Progenitor cell of endocrine pancreas (in vitro differentiated cells): Measurements from ENCODE around the gene PDXK. TPM values are rescaled to one million over a fixed set of nuclear protein-coding genes. Genes with fewer than 3 reads are reported as not detected.

Experiments used
- DNase-seq: peaks from one replicate; pipeline ENCODE4 v3.0.0; 2021; ENCODE audit warnings: low spot score; ENCODE audit not compliant: unreplicated experiment
- H3K27ac Mint-ChIP-seq: 2 replicates; pipeline ENCODE4 v1.8.0; 2021; ENCODE audit warnings: mild to moderate bottlenecking, moderate library complexity, mixed read lengths
- H3K27me3 Mint-ChIP-seq: 2 replicates; pipeline ENCODE4 v1.8.0; 2021; ENCODE audit warnings: mixed read lengths
- H3K36me3 Mint-ChIP-seq: 2 replicates; pipeline ENCODE4 v1.8.0; 2022; ENCODE audit warnings: mixed read lengths; ENCODE audit not compliant: insufficient read depth
- H3K4me1 Mint-ChIP-seq: 2 replicates; pipeline ENCODE4 v1.8.0; 2021; ENCODE audit warnings: low read depth, mixed read lengths
- H3K4me3 Mint-ChIP-seq: 2 replicates; pipeline ENCODE4 v1.8.0; 2021; ENCODE audit warnings: low read depth, mild to moderate bottlenecking, moderate library complexity, mixed read lengths
- H3K9me3 Mint-ChIP-seq: 2 replicates; pipeline ENCODE4 v1.8.0; 2021; ENCODE audit warnings: low read depth, mixed read lengths
- total RNA-seq: library from RNA; stranded (reverse); gene quantifications from 2 replicates; pipeline ENCODE4 v1.2.1, GENCODE V29; 2021
- TF ChIP-seq, protein P1 (sequence below): fragments of 200-600 bp; sonication (generic); IDR thresholded peaks from one replicate; pipeline ENCODE4 v1.5.0; 2021; ENCODE audit warnings: antibody characterized with exemption, mild to moderate bottlenecking; ENCODE audit not compliant: unreplicated experiment

Gene PDXK
- total RNA-seq, 1 donor from 2014 or later = 57.6 TPM

DNA sequence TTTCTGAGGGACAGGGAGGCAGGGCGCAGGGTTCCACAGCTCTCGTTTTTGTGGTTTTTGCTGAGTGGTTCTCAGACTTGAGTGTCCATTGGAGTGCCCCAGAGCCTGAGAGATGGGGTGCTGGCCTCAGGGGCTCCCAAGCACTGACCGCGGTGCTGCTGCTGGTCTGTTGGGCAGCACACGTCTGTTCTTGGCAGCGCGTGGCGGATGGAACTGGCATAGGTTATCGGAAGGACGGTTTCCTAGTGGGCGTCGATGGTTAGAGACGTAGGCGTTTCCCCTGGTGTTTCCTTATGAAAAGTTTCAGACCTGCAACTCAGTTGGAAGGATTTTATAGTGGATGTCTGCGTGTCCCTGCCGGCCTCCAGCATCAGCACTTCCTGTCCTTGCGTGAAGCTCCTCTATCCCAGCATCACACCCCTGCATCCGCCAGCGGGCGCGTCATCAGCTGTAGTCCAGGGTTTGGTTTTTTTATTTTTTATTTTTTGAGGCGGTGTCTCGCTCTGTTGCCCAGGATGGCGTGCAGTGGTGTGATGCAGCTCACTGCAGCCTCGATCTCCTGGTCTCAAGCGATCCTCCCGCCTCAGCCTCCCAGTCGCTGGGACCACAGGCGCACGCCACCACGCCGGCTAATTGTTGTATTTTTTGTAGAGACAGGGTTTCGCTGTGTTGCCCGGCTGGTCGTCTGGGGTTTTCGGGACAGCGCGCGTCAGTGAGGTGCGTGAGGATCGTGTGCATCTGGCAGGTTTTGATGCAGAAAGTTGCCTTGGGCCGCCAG, 82.3 kb downstream of the PDXK start:
- Mint-ChIP-seq H3K27ac (no peak overlapping the region), H3K36me3 (peaks cover 14% of the 10 kb centered on the region), H3K4me1 (no peaks in the 10 kb centered on the region), H3K9me3 (no peaks in the 10 kb centered on the region), H3K27me3 (no peaks in the 10 kb centered on the region), H3K4me3 (no peak overlapping the region)
- no peak for DNase-seq
- TF ChIP-seq, protein P1, sequence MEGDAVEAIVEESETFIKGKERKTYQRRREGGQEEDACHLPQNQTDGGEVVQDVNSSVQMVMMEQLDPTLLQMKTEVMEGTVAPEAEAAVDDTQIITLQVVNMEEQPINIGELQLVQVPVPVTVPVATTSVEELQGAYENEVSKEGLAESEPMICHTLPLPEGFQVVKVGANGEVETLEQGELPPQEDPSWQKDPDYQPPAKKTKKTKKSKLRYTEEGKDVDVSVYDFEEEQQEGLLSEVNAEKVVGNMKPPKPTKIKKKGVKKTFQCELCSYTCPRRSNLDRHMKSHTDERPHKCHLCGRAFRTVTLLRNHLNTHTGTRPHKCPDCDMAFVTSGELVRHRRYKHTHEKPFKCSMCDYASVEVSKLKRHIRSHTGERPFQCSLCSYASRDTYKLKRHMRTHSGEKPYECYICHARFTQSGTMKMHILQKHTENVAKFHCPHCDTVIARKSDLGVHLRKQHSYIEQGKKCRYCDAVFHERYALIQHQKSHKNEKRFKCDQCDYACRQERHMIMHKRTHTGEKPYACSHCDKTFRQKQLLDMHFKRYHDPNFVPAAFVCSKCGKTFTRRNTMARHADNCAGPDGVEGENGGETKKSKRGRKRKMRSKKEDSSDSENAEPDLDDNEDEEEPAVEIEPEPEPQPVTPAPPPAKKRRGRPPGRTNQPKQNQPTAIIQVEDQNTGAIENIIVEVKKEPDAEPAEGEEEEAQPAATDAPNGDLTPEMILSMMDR = no peak

DNA sequence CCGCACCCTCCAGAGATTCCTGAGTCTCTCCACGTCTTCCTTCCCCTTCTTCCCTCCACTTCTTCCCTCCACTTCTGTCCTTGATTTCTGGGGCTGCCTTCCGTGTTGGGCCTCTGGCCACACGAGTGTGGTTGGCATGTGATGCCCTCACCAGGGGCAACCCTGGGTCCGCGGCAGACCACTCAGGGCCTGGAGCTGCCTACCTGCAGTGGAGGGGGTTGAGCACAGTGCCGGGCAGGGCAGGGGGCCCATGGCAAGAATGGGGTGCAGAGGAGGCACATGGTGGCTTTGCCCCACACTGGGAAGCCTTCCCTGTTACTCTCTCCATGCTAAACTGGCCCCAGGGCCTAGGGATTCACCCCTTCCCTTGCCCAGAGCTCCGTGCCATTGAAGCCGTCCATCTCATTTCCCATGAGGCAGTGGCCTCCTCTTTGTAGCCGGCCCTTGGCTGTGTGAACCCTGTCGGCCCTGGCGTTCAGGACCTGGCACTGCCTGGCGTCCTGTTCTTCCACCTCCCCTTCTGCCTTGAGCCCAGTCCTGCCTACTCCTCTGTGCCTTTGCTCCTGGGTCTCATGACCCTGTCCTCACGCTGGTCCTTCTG, 83.9 kb downstream of the PDXK start:
- TF ChIP-seq, protein P1 = no peak
- Mint-ChIP-seq H3K36me3 (peaks cover 12% of the 10 kb centered on the region), H3K27me3 (no peaks in the 10 kb centered on the region), H3K27ac (no peak overlapping the region), H3K4me1 (no peaks in the 10 kb centered on the region), H3K4me3 (no peak overlapping the region), H3K9me3 (no peaks in the 10 kb centered on the region)
- no peak for DNase-seq

DNA sequence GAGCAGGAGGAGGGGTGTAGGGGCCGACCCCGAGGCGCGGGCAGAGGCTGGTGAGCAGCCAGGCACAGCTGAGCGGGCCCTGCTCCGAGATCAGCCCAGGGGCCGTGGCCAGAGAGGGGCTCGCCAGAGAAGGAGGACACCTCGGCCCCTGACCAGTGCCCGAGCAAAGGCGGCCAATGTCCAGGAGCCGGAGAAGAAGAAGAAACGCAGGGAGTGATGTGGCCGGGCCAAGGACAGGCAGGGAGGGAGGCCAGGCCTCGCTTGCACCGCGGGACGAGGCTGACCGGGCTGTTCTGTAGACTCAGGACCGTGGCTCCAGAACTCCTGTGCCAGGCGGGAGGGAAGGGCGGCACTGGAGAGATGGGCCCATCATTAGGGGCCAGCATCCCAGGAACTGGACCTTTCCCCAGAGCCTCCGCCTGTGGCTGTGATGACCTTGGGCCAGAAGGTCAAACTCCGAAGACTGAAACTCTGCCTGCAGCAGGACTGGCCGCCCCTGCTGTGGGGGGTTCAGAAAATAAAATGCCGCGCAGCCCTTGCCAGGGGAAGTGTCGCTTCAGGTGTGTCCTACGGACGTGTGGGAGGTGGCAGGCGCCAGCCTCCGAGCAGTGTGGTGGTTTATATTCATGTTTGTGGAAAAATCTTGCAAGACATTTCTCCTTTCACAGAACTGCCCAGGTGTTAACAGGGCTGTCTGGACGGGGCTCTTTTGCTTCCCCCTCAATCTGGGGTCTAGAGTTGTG, 84.8 kb downstream of the PDXK start:
- Mint-ChIP-seq H3K4me1 (no peaks in the 10 kb centered on the region), H3K9me3 (no peaks in the 10 kb centered on the region), H3K36me3 (peaks cover 8% of the 10 kb centered on the region), H3K27me3 (no peaks in the 10 kb centered on the region), H3K4me3 (no peak overlapping the region), H3K27ac (no peak overlapping the region)
- TF ChIP-seq, protein P1 = no peak
- DNase-seq = no peak

DNA sequence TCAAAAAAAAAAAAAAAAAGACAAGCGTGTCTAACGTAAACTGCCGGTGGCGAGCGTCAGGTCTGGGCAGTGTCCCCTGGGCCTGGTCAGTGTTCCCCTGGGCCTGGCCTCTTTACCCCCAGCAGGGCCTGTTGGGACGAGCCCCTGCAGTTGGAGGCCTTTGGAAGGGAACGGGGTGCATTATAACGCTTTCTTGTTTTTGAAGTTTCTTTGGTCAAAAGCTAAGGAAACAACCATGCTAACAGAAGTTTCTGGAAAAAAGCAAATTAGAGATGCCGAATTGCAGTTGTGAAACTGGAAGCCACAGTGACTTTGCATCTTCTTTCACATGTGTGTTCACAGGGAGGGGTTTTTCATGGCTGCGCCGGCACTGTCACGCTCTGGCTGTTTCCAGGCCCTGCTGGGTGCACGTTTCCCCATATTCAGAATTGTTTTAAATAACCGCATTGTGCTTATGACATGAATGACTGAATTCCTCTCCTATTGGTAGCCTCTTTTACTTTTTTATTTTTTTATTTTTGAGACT, 86.4 kb downstream of the PDXK start:
- Mint-ChIP-seq H3K9me3 (no peaks in the 10 kb centered on the region), H3K36me3 (peaks cover 7% of the 10 kb centered on the region), H3K4me1 (no peaks in the 10 kb centered on the region), H3K4me3 (no peak overlapping the region), H3K27ac (no peak overlapping the region), H3K27me3 (no peaks in the 10 kb centered on the region)
- TF ChIP-seq, protein P1 = no peak
- no peak for DNase-seq

DNA sequence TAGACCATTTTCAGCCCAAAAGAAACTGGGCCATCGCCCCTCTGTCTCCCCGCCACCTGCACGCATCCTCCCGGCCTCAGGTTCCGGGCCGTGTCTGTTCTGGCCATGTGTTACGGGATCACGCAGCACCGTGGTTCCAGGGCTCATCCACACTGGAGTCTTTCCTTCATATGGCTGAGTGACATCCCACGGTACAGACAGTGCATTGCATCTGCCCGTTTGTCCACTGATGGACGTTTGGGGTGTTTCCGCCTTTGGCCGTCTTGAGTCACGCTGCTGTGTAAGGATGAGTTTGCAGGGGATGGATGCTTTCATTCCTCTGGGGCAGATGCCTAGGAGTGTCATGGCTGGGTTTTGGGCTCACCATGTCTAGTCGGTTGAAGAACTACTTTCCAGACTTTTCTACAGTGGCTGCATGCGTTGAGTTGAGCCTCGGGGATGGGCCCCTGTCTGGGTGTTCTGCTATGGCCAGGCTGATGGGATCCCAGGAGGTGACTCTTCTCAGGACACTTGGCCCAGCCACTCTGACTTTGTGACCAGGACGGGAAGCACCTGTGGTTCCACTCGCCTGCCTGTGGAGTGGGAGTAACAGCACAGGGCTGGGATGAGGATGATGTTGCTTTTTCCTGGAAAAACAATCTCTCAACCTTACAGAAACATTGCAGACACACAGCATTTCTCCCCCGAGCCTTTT, 87.2 kb downstream of the PDXK start:
- peaks cover 7% of the 10 kb centered on the region for H3K36me3 Mint-ChIP-seq
- no peak overlapping the region for H3K4me3 Mint-ChIP-seq
- TF ChIP-seq, protein P1 = no peak
- H3K9me3 Mint-ChIP-seq = no peaks in the 10 kb centered on the region
- no peak overlapping the region for H3K27ac Mint-ChIP-seq
- no peaks in the 10 kb centered on the region for H3K27me3 Mint-ChIP-seq
- no peak for DNase-seq
- no peaks in the 10 kb centered on the region for H3K4me1 Mint-ChIP-seq
